Esophagus squamous epithelium (tissue), 5 donors: Measurements from ENCODE around the gene HMOX1. TPM values are rescaled to one million over a fixed set of nuclear protein-coding genes. Genes with fewer than 3 reads are reported as not detected.

Source experiments
- DNase-seq: peaks from one replicate; lab custom pipeline; 2025; lab: John Stamatoyannopoulos, UW
- H3K27ac ChIP-seq, 4 donors: fragments of 200-600 bp; sonication (generic); one replicate each; pipeline ENCODE4 v1.5.1; 2016 to 2019; ENCODE audit warnings: mild to moderate bottlenecking in 1 of 4
- H3K27me3 ChIP-seq, 4 donors: fragments of 200-600 bp; sonication (generic); 1 replicate in 3 of 4; 2 replicates in 1 of 4; pipeline versions ENCODE4 v1.5.1 to v1.6.0; 2017 to 2021; ENCODE audit warnings: antibody characterized with exemption in 1 of 4
- H3K36me3 ChIP-seq, 3 donors: fragments of 200-600 bp; sonication (generic); one replicate each; pipeline ENCODE4 v1.5.1; 2016 to 2019
- H3K4me1 ChIP-seq, 3 donors: fragments of 200-600 bp; sonication (generic); one replicate each; pipeline ENCODE4 v1.5.1; 2017 to 2019
- H3K4me3 ChIP-seq, 4 donors: fragments of 200-600 bp; sonication (generic); 1 replicate in 3 of 4; 2 replicates in 1 of 4; pipeline ENCODE4 v1.5.1; 2016 to 2019; ENCODE audit warnings: mild to moderate bottlenecking in 2 of 4, moderate library complexity in 1 of 4
- H3K9me3 ChIP-seq, 3 donors: fragments of 200-600 bp; sonication (generic); one replicate each; pipeline ENCODE4 v1.5.1; 2016 to 2019
- CTCF ChIP-seq, 6 experiments: fragments of 450-650 bp in 4 of 6; fragments of 200-600 bp in 2 of 6; sonication (generic) in 2 of 6; IDR thresholded peaks; one replicate each; pipeline ENCODE4 v1.5.1; 2016 to 2019; ENCODE audit warnings: antibody characterized with exemption in 6 of 6, mild to moderate bottlenecking in 4 of 6, moderate library complexity in 4 of 6
- POLR2A ChIP-seq, 4 donors: fragments of 450-650 bp; IDR thresholded peaks; one replicate each; pipeline ENCODE4 v1.6.1; 2017; ENCODE audit warnings: antibody characterized with exemption in 4 of 4, mild to moderate bottlenecking in 4 of 4, moderate library complexity in 3 of 4
- WGBS, 2 donors: methylation state at CpG; one replicate each; pipeline ENCODE4 v1.1.5; 2018; 5-methylcytosine and 5-hydroxymethylcytosine counted together
- intact Hi-C: fragments of 100-400 bp; cut with DNase I; formaldehyde crosslinking; loops from one replicate; pipeline ENCODE4 v1.15.0; 2022
- total RNA-seq, 4 donors: library from RNA; depleted of rRNA; stranded (reverse); fragments of >200 nt; gene quantifications; one replicate each; pipeline ENCODE4 v1.1.0, GENCODE V29; 2016
- donor health status: DM: yes; HTN: yes; CAD: no.

The HMOX1 gene
- total RNA-seq, 4 donors from 2014 or later, result 13.0 to 39.0 (median 18.3) TPM

- Histone ChIP-seq H3K4me3 (no peak overlapping the region), H3K27ac (no peak overlapping the region), H3K36me3 (peaks cover 19 to 100% (median 32%) of the 10 kb centered on the region in 3 donors), H3K9me3 (no peaks in the 10 kb centered on the region), H3K27me3 (no peaks in the 10 kb centered on the region), H3K4me1 (peaks cover 0 to 9% (median 0%) of the 10 kb centered on the region in 3 donors)
- no peak for DNase-seq
- intact Hi-C loops, result loop anchor here (10.0 kb wide), 2 partner anchors 82 to 242 kb away; no protein-coding TSS in a partner anchor
- WGBS, 2 donors, result 87 to 100% methylated on average over 3 to 4 of the region's 4 CpGs
- TF ChIP-seq POLR2A (IDR thresholded peaks at IDR 0.05) (no peak), CTCF (IDR thresholded peaks at IDR 0.05) (no peak)
These were observed 38.5 kb upstream of the HMOX1 start for GRCh38 chr22:35342390-35342789.

- 92 to 98% methylated on average over 8 to 15 of the region's 26 CpGs for WGBS, 2 donors
- no peak overlapping the region for H3K27ac ChIP-seq
- no peak overlapping the region for H3K4me3 ChIP-seq
- intact Hi-C loops, result loop anchor here (10.0 kb wide), 2 partner anchors 81 to 241 kb away; no protein-coding TSS in a partner anchor
- H3K27me3 ChIP-seq, result no peaks in the 10 kb centered on the region
- H3K4me1 ChIP-seq, result peaks cover 0 to 9% (median 0%) of the 10 kb centered on the region in 3 donors
- no peaks in the 10 kb centered on the region for H3K9me3 ChIP-seq
- peaks cover 19 to 99% (median 28%) of the 10 kb centered on the region in 3 donors for H3K36me3 ChIP-seq
- TF ChIP-seq POLR2A (IDR thresholded peaks at IDR 0.05) (no peak), CTCF (IDR thresholded peaks at IDR 0.05) (no peak)
- no peak for DNase-seq
These were observed 37.0 kb upstream of the HMOX1 start for GRCh38 chr22:35343664-35344550.

GRCh38 chr22:35344956-35345690, 35.8 kb upstream of the HMOX1 start:
- Histone ChIP-seq H3K27ac (no peak overlapping the region), H3K4me3 (no peak overlapping the region), H3K9me3 (no peaks in the 10 kb centered on the region), H3K27me3 (no peaks in the 10 kb centered on the region), H3K36me3 (peaks cover 19 to 87% (median 24%) of the 10 kb centered on the region in 3 donors), H3K4me1 (peaks cover 6 to 21% (median 9%) of the 10 kb centered on the region in 3 donors)
- TF ChIP-seq CTCF (IDR thresholded peaks at IDR 0.05) (no peak), POLR2A (IDR thresholded peaks at IDR 0.05) (no peak)
- WGBS, 2 donors, result 80 to 82% methylated on average over 1 to 9 of the region's 14 CpGs
- DNase-seq, result no peak
- intact Hi-C loops, result loop anchor here (5.0 to 10.0 kb wide), 3 partner anchors 80 to 777 kb away; no protein-coding TSS in a partner anchor

GRCh38 chr22:35345808-35346505, 34.9 kb upstream of the HMOX1 start:
- Histone ChIP-seq H3K4me1 (peaks cover 12 to 29% (median 15%) of the 10 kb centered on the region in 3 donors), H3K27me3 (no peaks in the 10 kb centered on the region), H3K9me3 (no peaks in the 10 kb centered on the region), H3K4me3 (no peak overlapping the region), H3K27ac (no peak overlapping the region), H3K36me3 (peaks cover 19 to 78% (median 19%) of the 10 kb centered on the region in 3 donors)
- no peak for DNase-seq
- intact Hi-C loops, result loop anchor here (5.0 to 10.0 kb wide), 3 partner anchors 79 to 776 kb away; no protein-coding TSS in a partner anchor
- no peak for TF ChIP-seq CTCF (IDR thresholded peaks at IDR 0.05)
- no peak for TF ChIP-seq POLR2A (IDR thresholded peaks at IDR 0.05)
- 88 to 100% methylated on average over 3 of the region's 11 CpGs for WGBS, 2 donors
